ENCODE results near the gene AK8. TPM values are rescaled to one million over a fixed set of nuclear protein-coding genes. Genes with fewer than 3 reads are reported as not detected.

The AK8 gene
- total RNA-seq, 1 experiment from 2014 or later = 2.5 TPM

GRCh38 chr9:132863096-132863495 is 15.0 kb downstream of the AK8 start:
- Histone ChIP-seq H3K27ac (ENCODE audit: low read depth, low read length) (no peak overlapping the region), H3K79me2 (ENCODE audit: insufficient read depth, low read length) (no peaks in the 10 kb centered on the region), H3K4me3 (replicated peaks in 1 of 2; ENCODE audit: low read depth in 1 of 2, low read length in 2 of 2) (no peak overlapping the region), H3K4me2 (ENCODE audit: low read length) (no peak overlapping the region), H3K9me3 (ENCODE audit: control insufficient read depth in 1 of 2, insufficient read depth in 1 of 2, low read depth in 1 of 2, low read length in 2 of 2) (no peaks in the 10 kb centered on the region), H3K9me2 (ENCODE audit: insufficient read depth) (no peaks in the 10 kb centered on the region), H2AFZ (ENCODE audit: low read depth, low read length, poor library complexity, severe bottlenecking) (no peak overlapping the region), H3K36me3 (ENCODE audit: control insufficient read depth in 1 of 2, insufficient read depth in 2 of 2, low read length in 2 of 2) (no peaks in the 10 kb centered on the region), H3K9ac (ENCODE audit: low read length) (no peak overlapping the region), H3K4me1 (ENCODE audit: control insufficient read depth in 1 of 2, insufficient read depth in 2 of 2, low read length in 2 of 2) (peaks cover 3 to 5% of the 10 kb centered on the region in 2 experiments), H3K27me3 (ENCODE audit: insufficient read depth, low read length) (peaks cover 7% of the 10 kb centered on the region; the same call in 1 of the 2 replicates), H4K20me1 (ENCODE audit: insufficient read depth) (no peaks in the 10 kb centered on the region)
- ChIA-PET RAD21 (ENCODE audit: low non-redundant PET in 1 of 2, low total read pairs in 2 of 2, uncharacterized antibody in 2 of 2, unreplicated experiment in 2 of 2) (no interaction called here), POLR2A (no interaction called here), CTCF (no interaction called here)
- ATAC-seq (no peak), DNase-seq (ENCODE audit: low read depth, low spot score) (no peak)
- no TSS peak for BruUV-seq (replicated peaks)
- intact Hi-C loops (cut with micrococcal nuclease) = no loop called here
- TF ChIP-seq SRF (IDR thresholded peaks at IDR 0.05; ENCODE audit: low read depth) = no peak
- TF ChIP-seq EZH2 (IDR thresholded peaks at IDR 0.05) = no peak
- TF ChIP-seq ELF1 (IDR thresholded peaks at IDR 0.05; ENCODE audit: borderline replicate concordance, low read depth) = no peak
- TF ChIP-seq SP1 (IDR thresholded peaks at IDR 0.05; ENCODE audit: low read depth) = no peak
- TF ChIP-seq JUND (IDR thresholded peaks at IDR 0.05) = no peak
- no peak for TF ChIP-seq EZH2phosphoT487 (IDR thresholded peaks at IDR 0.05; ENCODE audit: borderline replicate concordance)
- no peak for TF ChIP-seq FOSL1 (IDR thresholded peaks at IDR 0.05; ENCODE audit: low read depth)
- no peak for TF ChIP-seq YY1 (IDR thresholded peaks at IDR 0.05; ENCODE audit: extremely low read depth, insufficient replicate concordance, low read depth, low read length)
- no peak for TF ChIP-seq TCF7L2 (IDR thresholded peaks at IDR 0.05; ENCODE audit: borderline replicate concordance, extremely low read depth, insufficient read depth, insufficient read length)
- TF ChIP-seq ZNF274 (IDR thresholded peaks at IDR 0.05; ENCODE audit: low read depth, low read length) = no peak
- no peak for TF ChIP-seq POLR2AphosphoS5 (IDR thresholded peaks at IDR 0.05; ENCODE audit: low read depth, low read length)
- no peak for TF ChIP-seq RAD21 (IDR thresholded peaks at IDR 0.05; ENCODE audit: low read depth)
- TF ChIP-seq ZFX (IDR thresholded peaks at IDR 0.05) = no peak
- TF ChIP-seq CTCF (IDR thresholded peaks at IDR 0.05 in 2 of 3, conservative IDR thresholded peaks at IDR 0.05 in 1 of 3; ENCODE audit: borderline replicate concordance in 1 of 3, insufficient read depth in 1 of 3, low read depth in 2 of 3, low read length in 2 of 3) = no peak
